ENCODE measurements around the gene NPSR1.

The NPSR1 gene

DNA sequence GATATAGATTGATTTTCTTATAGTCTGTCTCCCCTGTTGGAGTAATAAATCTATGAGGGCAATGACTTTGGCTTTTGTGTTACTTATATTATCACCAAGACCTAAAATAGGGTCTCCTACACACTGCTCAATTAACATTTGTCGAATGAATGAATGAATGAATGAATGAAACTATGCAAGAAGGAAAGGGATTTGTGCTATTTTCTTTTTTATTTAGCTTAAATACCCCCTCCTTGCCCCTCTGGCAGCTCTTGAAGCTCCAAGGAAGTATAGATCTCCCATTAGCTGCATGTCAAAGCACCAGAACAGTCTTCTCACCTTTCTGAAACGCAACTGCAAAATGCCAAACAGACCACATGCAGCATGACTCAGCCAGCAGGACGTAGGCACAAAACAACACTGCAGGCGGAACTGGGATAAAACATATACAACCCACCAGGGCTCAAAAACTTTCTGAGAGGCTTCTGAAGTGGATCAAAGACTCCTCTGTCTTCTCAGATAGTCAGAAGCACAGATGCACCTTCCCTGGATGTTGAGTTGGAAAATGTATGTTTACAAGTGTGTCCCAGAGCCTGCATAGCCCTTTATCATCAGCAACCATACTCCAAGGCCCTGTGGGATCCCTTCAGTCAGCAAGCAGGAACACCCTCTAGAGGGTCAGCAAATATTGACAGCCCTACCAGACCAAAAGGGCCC lies 187.8 kb downstream of the NPSR1 start:
- TF ChIP-seq, protein P1, sequence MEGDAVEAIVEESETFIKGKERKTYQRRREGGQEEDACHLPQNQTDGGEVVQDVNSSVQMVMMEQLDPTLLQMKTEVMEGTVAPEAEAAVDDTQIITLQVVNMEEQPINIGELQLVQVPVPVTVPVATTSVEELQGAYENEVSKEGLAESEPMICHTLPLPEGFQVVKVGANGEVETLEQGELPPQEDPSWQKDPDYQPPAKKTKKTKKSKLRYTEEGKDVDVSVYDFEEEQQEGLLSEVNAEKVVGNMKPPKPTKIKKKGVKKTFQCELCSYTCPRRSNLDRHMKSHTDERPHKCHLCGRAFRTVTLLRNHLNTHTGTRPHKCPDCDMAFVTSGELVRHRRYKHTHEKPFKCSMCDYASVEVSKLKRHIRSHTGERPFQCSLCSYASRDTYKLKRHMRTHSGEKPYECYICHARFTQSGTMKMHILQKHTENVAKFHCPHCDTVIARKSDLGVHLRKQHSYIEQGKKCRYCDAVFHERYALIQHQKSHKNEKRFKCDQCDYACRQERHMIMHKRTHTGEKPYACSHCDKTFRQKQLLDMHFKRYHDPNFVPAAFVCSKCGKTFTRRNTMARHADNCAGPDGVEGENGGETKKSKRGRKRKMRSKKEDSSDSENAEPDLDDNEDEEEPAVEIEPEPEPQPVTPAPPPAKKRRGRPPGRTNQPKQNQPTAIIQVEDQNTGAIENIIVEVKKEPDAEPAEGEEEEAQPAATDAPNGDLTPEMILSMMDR (conservative IDR thresholded peaks at IDR 0.05; ENCODE audit: low read depth): no peak
- H3K27ac ChIP-seq: no peak overlapping the region
- DNase-seq (ENCODE audit: low spot score): peak; percentile 25
- POLR2A ChIA-PET (ENCODE audit: low non-redundant PET): no interaction called here
- CTCF ChIA-PET: no interaction called here

DNA sequence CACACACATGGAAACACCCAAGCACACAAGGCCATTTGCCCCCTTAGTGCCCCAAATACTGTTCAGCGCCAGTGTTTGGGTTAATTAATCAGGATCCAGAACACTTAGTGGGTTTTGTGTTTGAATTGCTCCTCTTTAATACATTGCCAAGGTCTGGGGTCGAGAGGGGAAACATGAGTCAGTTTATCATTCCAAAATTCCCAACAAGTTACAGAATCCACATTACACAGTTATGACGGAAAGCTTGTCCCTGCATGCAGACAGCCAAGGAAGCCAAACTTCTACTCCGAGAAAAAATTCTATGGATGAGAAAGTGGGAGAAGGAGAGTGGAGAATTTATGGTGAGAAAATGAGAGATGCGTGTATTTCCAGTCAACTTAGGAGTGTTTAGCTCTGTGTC lies 189.0 kb downstream of the NPSR1 start:
- ChIA-PET POLR2A (ENCODE audit: low non-redundant PET) (no interaction called here), CTCF (interaction anchor here (0.7 kb wide), 1 partner anchor 41 kb away, joined by 3 read pairs; no protein-coding TSS in a partner anchor)
- TF ChIP-seq, protein P1 (conservative IDR thresholded peaks at IDR 0.05; ENCODE audit: low read depth): no peak
- DNase-seq (ENCODE audit: low spot score): no peak
- no peak overlapping the region for H3K27ac ChIP-seq

DNA sequence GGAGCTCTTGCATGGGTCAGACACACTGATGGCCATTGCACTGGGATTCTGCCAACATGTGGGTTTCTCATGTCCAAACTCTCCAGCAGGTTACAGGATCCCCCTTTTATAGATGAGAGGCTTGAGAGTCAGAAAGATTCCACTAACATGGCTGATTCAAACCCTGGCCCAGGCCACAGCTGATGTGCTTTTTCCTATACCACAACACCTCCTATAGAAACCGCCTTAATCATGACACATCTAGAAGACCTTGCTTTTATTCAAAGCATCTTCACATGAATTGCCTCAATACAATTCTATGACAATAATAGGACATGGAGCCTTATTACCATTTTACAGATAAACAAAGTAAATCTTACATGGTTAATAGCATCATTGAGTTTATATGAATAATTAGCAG lies 190.7 kb downstream of the NPSR1 start:
- CTCF ChIA-PET: interaction anchor here (0.5 kb wide), 1 partner anchor 525 kb away, joined by 3 read pairs; no protein-coding TSS in a partner anchor
- TF ChIP-seq, protein P1 (conservative IDR thresholded peaks at IDR 0.05; ENCODE audit: low read depth): no peak
- DNase-seq (ENCODE audit: low spot score): no peak
- no peak overlapping the region for H3K27ac ChIP-seq
- POLR2A ChIA-PET (ENCODE audit: low non-redundant PET): no interaction called here

DNA sequence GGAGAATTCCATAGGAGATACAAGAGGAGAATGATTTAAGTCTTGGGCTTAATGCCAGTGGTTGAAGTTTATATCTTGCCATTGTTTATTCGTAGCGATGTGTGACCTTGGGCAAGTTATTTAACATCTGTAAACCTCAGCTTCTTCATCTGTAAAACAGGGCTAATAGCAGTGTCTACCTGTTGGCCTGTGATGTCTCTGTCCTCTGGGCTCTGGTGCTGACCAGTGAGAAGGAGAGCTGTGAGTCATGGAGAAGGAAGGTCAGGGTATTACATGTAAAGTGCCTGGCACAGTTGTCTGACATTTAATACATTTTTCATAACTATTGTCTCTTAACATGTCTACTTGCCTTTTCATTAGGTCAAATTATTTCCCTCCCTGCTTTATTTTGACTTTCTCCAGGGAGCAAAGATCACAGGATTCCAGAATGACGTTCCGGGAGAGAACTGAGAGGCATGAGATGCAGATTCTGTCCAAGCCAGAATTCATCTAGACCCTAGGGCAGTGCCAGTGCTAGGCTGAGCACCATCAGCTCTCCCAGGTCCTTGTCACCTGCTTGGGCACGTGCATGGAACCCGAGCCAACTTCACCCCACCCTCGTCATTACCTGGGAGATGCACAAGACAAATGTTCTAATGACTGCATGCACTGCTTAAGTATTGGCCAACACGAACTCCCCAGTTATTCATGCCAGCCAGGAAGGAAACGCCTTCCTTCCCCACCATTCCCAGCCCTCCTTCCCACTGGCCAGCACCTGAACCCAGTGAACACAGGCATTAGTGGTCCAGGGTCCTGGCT lies 191.3 kb downstream of the NPSR1 start:
- TF ChIP-seq, protein P1 (conservative IDR thresholded peaks at IDR 0.05; ENCODE audit: low read depth): no peak
- ChIA-PET CTCF (interaction anchor here (0.5 kb wide), 1 partner anchor 524 kb away, joined by 3 read pairs; no protein-coding TSS in a partner anchor), POLR2A (ENCODE audit: low non-redundant PET) (no interaction called here)
- DNase-seq (ENCODE audit: low spot score): no peak
- H3K27ac ChIP-seq: no peak overlapping the region

DNA sequence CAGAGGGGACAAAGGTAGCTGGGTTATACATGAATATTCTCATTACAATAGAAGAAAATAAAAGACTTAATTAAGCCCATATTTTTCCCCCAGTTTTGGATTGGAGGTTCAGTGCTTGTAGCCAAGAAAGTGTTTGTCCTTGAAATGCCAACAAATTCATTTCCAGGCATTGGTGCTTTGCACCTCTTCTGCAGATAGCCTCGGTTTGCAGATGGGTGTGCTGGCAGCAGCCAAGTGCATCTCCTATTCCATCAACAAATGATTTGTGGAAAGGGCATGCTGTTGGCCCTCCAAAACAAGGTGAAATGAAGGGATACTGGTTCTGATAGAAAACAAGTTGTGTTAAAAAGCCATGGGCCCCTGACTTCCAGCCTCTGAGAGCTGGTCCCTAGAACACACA lies 192.0 kb downstream of the NPSR1 start:
- no peak for DNase-seq (ENCODE audit: low spot score)
- ChIA-PET POLR2A (ENCODE audit: low non-redundant PET) (no interaction called here), CTCF (interaction anchor here (0.6 to 1.0 kb wide), 2 partner anchors 22 to 26 kb away, joined by 3 to 4 read pairs; no protein-coding TSS in a partner anchor)
- TF ChIP-seq, protein P1 (conservative IDR thresholded peaks at IDR 0.05; ENCODE audit: low read depth): no peak
- no peak overlapping the region for H3K27ac ChIP-seq

DNA sequence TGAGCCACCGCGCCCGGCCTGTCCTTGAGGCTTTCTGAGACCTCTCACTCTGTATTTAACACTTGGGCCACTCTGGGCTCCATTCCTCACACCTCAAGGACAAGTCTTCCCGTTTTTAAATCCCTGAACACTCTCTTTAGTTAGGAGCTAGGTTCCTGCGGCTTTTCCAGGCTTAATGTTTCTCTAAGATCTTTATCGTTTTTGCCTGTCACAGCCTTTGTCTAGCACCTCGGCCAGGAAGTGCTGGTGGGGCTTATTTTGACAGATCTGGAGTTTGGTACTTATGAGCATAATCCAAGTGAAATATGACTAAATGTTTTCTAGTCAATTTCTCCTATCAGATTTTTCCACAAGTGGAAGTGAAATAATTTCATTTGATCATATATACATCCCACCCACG lies 192.7 kb downstream of the NPSR1 start:
- POLR2A ChIA-PET (ENCODE audit: low non-redundant PET): no interaction called here
- CTCF ChIA-PET: interaction anchor here (0.6 to 1.0 kb wide), 3 partner anchors 11 to 37 kb away, joined by 3 to 4 read pairs (median 3); no protein-coding TSS in a partner anchor
- H3K27ac ChIP-seq: no peak overlapping the region
- no peak for DNase-seq (ENCODE audit: low spot score)
- TF ChIP-seq, protein P1 (conservative IDR thresholded peaks at IDR 0.05; ENCODE audit: low read depth): no peak
